ENCODE measurements around the gene ERAL1.
A peak's percentile ranks its signal among the peaks of the same experiment; 100 is the strongest.

Gene ERAL1

GRCh38 chr17:28854457-28855335 is at the start of gene ERAL1:
ERAL1 (plus strand) TSS chr17:28855016; CDS start chr17:28855035, 19 bp downstream.
- TF ChIP-seq CTCF (IDR thresholded peaks at IDR 0.05; ENCODE audit: low read depth, low read length) = peak; percentile 8
- peak; percentile 65 for DNase-seq (ENCODE audit: extremely low read depth, low read depth)

- peak; percentile 70 for DNase-seq (ENCODE audit: extremely low read depth, low read depth)
- TF ChIP-seq CTCF (IDR thresholded peaks at IDR 0.05; ENCODE audit: low read depth, low read length) = no peak
Observed at GRCh38 chr17:28807925-28808634, 46.7 kb upstream of the ERAL1 start.

GRCh38 chr17:28810437-28810836 is 44.4 kb upstream of the ERAL1 start:
- no peak for DNase-seq (ENCODE audit: extremely low read depth, low read depth)

GRCh38 chr17:28811651-28812090 is 43.1 kb upstream of the ERAL1 start:
- DNase-seq (ENCODE audit: extremely low read depth, low read depth) = no peak
- no peak; the same call in 1 of the 2 replicates for TF ChIP-seq CTCF (IDR thresholded peaks at IDR 0.05; ENCODE audit: low read depth, low read length)

More at GRCh38 chr17:28810437-28810836, 44.4 kb upstream of the ERAL1 start:
- no peak for TF ChIP-seq CTCF (IDR thresholded peaks at IDR 0.05; ENCODE audit: low read depth, low read length)

- no peak for TF ChIP-seq CTCF (IDR thresholded peaks at IDR 0.05; ENCODE audit: low read depth, low read length)
Observed at GRCh38 chr17:28812091-28812747, 42.6 kb upstream of the ERAL1 start.

GRCh38 chr17:28812748-28813377 is 42.0 kb upstream of the ERAL1 start:
- no peak for TF ChIP-seq CTCF (IDR thresholded peaks at IDR 0.05; ENCODE audit: low read depth, low read length)
- DNase-seq (ENCODE audit: extremely low read depth, low read depth) = no peak

More at GRCh38 chr17:28812091-28812747, 42.6 kb upstream of the ERAL1 start:
- peak; percentile 85 for DNase-seq (ENCODE audit: extremely low read depth, low read depth)
